Left lobe of liver (tissue), 2 donors: ENCODE measurements around the gene C6orf132. TPM values are rescaled to one million over a fixed set of nuclear protein-coding genes. Genes with fewer than 3 reads are reported as not detected.
A peak's percentile ranks its signal among the peaks of the same experiment; 100 is the strongest.

Source experiments
- ATAC-seq: fragments of 200-7000 bp; cut with Tn5 transposase; one replicate; pipeline ENCODE4 v1.9.1; 2020; ENCODE audit warnings: mild to moderate bottlenecking, moderate library complexity
- DNase-seq: peaks from one replicate; pipeline ENCODE4 v3.0.0-alpha.2; 2020; ENCODE audit warnings: low spot score
- total RNA-seq: library from RNA; stranded (reverse); gene quantifications from one replicate; pipeline ENCODE4 v1.2.1, GENCODE V29; 2021
- donor health status: DM: no; HTN: no; CAD: no; lungs with moderate emphysema.
- donor health status: DM: no; HTN: yes; CAD: no.

The C6orf132 gene
- total RNA-seq, 1 donor from 2014 or later, result 0.38 TPM

DNA sequence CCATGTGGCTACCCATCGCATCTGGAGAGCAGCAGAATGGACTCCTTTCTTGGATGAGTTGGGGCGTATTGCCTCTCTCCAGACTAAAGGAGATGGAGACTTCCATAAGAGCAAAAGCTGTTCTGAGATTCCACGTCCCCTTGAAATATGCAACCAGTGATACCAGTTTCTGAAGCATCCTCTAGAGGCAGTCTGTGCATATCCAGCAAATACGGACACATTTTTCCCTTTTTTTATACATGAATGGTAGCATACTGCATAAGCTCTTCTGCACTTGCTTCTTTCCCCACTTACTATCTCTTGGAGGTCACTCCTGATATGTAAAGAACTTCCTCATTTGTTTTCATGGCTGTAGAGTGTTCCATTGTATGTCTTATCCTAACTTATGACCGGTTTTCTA is 57.5 kb downstream of the C6orf132 start:
- ATAC-seq (no peak), DNase-seq (no peak)

DNA sequence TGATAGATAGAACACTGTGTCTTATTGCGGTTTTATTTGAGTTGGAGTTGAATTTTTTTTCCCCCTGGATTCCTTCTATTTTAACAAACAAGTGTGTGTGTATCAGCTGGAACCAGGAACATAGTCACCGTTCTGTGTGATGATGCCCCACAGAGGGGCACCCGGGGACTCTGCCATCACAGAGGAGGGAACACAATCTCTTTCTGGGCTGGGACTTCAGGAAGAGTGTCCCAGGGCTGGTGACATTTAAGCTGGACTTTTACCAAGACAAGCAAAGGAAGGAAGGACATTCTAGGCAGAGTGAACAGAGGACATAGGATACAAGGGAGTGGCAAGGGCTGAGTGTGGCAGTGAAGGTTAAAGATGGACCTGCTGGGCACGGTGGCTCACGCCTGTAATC is 58.9 kb downstream of the C6orf132 start:
- ATAC-seq (no peak), DNase-seq (no peak)

DNA sequence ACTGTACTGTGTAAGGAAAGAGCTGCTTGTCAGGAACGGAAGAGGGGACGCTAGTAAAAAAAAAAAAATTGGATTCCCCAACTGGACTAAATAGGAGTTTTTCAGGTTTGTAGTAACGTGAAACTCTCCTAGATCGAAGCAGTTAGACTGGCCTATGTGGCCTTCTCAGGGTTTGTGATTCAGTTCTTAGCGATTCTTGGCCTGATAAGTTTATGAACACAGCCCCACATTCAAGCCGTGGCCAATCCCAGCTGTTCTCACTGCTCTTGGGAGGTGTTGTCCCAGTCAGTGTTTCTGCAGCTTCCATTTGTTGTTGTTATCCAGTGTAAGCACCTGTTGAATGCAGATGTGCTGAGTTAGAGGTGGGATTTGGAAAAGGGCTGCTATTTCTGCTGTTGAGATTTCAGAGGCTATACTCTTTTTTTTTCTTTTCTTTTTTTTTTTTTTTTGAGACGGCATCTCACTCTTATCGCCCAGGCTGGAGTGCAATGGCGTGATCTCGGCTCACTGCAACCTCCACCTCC is 62.4 kb downstream of the C6orf132 start:
- DNase-seq (no peak), ATAC-seq (no peak)

DNA sequence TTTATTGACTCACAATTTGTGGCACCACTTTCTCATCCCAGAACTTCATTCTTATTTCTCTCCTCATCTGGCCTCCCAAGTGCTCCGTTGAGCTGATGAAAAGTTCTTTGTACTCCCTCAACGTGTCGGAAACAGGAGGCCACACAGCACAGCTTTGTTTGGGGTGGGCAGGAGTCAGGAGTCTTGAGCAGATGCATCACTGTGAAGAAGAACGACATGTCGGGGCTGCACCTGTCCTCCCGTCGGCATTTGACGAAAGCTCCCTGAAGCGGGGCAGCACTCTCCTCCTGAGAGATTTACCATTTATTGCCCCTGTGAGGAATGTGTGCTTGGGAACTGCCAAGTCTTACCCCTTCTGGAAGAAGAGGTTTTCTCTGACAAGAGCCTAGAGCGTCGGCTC is 64.0 kb downstream of the C6orf132 start:
- DNase-seq (no peak), ATAC-seq (no peak)

DNA sequence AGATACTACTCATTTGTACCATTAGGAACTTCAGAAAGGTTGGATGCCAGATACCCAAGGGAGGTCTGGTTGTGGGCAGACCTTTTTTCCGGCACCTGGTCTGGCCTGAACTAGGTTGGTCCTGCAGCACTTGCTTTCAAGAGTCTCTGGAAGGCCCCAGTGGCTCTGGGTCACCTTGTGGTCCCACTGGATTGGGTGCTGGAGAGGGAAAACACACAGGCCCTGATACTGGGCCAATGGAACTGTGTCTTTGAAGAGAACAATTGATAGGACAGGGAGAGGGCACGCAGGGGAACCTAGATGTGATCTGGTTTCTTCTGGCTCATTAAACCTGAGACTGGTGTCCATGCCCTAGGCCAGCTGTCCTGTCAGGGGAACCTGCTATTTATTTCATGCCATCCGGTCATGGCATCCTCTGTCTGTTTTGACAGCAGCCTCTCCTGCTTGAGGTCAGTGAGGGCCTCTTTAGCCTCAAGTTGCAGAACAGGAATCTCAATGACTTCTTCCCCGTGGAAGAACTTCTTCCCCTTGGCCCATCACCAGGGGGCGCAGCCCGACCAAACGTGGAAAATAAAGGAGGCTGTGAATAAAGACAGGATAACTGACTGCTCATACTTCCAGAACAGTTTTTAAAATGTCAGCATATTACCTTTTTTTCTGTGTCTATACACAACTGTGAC is 67.1 kb downstream of the C6orf132 start:
- peak; percentile 86 for ATAC-seq
- DNase-seq, result peak; percentile 71

DNA sequence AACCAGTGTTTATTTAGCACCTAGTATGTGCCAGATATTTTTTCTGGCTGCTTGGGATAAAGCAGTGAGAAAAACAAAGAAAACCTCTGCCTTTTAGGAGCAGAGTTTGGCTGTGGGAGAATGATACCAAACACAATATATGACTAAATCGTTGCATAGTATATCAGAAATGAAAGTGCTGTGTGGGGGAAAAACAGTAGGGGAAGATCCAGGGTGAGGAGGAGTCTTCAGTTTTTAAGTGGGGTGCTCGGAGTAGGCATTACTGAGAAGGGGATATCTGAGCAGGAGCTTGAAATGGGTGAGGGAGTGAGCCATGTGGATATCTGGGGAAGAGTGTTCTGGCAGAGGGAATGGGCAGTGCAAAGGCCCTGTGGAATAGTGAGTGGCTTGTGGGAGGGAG is 69.1 kb downstream of the C6orf132 start:
- DNase-seq (no peak), ATAC-seq (no peak)

DNA sequence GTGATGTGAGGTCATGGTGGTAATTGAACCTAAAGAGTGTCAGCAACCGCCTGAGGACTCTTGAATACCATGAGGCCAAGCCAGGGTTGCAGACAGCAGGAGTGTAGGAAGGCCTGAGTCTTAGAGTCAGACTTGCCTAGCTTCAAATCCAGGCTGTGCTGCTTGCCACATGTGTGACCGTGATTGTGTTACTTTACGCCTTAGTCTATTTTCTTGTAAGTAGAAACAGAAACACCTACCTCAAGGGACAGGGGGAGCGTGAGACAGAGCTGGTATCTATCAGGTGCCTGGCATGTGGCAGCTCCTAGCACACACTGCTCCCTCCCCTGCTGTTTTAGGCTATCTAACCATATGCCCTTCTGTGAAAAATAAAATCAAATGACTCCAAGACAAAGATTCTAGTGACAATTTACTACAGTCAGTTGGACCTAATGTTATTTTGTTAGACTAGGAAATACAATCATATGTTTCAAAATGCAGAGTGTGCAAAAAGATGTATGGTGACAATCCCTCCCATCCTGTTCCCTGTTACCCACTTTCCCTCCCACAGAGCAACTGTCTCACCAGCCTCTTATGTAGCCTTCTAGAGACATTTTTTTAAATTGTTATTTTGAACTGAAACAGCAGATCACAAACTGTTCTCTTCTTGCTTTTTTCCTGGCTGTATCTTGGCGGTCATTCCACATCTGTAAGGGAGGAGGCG is 70.4 kb downstream of the C6orf132 start:
- DNase-seq (no peak), ATAC-seq (no peak)

- ATAC-seq (no peak), DNase-seq (no peak)
Measured at GRCh38 chr6:42068872-42069522, 73.4 kb downstream of the C6orf132 start.

- ATAC-seq (no peak), DNase-seq (no peak)
Measured at GRCh38 chr6:42068173-42068572, 74.2 kb downstream of the C6orf132 start.

DNA sequence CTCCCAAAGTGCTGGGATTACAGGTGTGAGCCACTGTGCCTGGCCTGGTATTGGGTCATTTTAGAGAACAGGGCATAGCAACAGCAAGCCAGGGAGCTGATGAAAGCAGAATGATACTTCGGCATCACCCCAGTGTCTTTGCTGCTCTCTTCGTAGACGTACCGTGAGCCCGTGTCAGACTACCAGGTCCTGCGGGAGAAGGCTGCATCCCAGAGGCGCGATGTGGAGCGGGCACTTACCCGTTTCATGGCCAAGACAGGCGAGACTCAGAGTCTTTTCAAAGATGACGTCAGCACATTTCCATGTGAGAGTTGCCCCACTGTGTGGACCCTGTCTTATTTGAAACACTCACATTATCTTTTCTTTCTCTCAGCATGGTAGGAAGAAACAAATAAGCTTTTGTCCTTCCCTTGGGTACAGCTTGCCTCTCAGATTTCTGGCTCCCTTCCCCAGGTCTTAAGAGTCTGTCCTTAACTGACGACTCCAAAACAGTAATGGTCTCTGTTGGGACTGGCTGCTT is 76.2 kb downstream of the C6orf132 start:
- no peak for ATAC-seq

DNA sequence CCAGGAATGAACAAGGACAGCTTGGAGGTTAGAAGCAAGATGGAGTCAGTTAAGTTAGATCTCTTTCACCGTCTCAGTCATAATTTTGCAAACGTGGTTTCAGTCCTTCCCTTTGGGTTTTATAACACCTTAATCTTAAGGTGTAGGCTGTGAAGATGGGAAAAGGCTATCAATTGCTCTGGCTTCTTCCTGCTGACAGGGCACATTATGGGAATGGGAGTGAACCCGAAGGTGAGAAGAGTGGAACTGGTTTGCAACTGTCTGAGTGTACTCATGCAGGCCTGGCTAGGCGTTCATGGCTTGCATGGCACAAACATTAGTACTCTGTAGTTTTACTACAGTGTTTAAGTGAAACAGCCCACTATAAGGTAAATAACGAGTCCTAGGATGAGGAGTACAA is 82.7 kb downstream of the C6orf132 start:
- ATAC-seq, result no peak
- DNase-seq, result no peak

More for the DNA sequence above, 76.2 kb downstream of the C6orf132 start:
- DNase-seq, result no peak

DNA sequence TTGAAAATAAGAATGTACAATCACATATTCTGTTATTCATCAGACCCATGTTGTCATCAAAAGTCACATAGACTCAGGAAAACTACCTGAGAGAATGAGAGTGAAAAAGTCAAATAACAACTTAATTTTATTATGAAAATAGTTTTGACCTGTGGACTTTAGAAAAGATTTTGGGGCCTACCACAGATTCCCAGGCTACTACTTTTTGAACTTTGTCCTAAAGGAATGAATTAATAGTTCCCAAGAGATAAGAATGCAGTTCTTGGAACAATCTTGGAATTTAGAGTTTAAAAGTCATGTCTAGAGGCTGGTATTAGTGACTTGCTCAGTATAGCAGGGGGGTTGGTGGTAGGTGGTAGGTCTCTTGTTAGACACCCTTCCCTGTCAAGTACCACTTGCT is 88.8 kb downstream of the C6orf132 start:
- no peak for DNase-seq
- ATAC-seq, result no peak

DNA sequence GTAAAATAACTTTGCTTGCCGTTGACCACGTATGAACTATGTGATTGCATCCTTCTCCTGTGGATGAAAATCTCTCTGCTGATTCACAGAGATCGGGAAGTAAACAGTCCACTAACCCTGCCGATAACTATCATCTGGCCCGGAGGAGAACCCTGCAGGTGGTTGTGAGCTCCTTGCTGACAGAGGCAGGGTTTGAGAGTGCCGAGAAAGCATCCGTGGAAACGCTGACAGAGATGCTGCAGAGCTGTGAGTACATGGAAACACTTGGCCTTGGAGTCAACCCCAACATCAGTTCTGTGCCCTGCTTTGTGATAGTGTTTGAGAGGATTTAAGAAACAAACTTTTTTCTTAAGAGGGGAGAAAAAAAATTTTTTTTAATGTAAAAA is 91.2 kb downstream of the C6orf132 start:
- DNase-seq, result no peak
- no peak for ATAC-seq

Other genes starting within 250 kb of the C6orf132 start
- 1.9 TPM for gene USP49, start 247.2 kb downstream of the C6orf132 start, total RNA-seq
- 9.4 TPM for gene MED20, start 221.5 kb downstream of the C6orf132 start, total RNA-seq
- gene BYSL, start 221.1 kb downstream of the C6orf132 start, total RNA-seq, result 5.3 TPM
- gene CCND3, start 200.8 kb downstream of the C6orf132 start, total RNA-seq, result 14.7 TPM
- gene TAF8, start 92.1 kb downstream of the C6orf132 start, total RNA-seq, result 13.1 TPM
- gene GUCA1A, start 30.7 kb upstream of the C6orf132 start, total RNA-seq, result not detected
- gene GUCA1B, start 52.3 kb upstream of the C6orf132 start, total RNA-seq, result 0.81 TPM
- 18.1 TPM for gene MRPS10, start 75.2 kb upstream of the C6orf132 start, total RNA-seq